Measurements from ENCODE around the gene TSEN15. TPM values are rescaled to one million over a fixed set of nuclear protein-coding genes. Genes with fewer than 3 reads are reported as not detected.
A peak's percentile ranks its signal among the peaks of the same experiment; 100 is the strongest.
"Not testable (repeated sequence)": the region's sequence is repeated elsewhere in the genome, so short reads cannot be mapped to it uniquely, and the experiment has no call there.

Gene TSEN15
- total RNA-seq, 1 experiment from 2014 or later, result 81.1 TPM

- no peak for DNase-seq (ENCODE audit: low read depth)
Observed at GRCh38 chr1:184096005-184096404, 44.5 kb downstream of the TSEN15 start.

- not testable (repeated sequence) for DNase-seq (ENCODE audit: low read depth)
Observed at GRCh38 chr1:184096580-184096979, 45.0 kb downstream of the TSEN15 start.

- no peak for DNase-seq (ENCODE audit: low read depth)
Observed at GRCh38 chr1:184101141-184101540, 49.6 kb downstream of the TSEN15 start.

- DNase-seq (ENCODE audit: low read depth), result no peak
Observed at GRCh38 chr1:184101571-184101970, 50.0 kb downstream of the TSEN15 start.

- DNase-seq (ENCODE audit: low read depth), result peak; percentile 13
Observed at GRCh38 chr1:184110272-184111204, 59.0 kb downstream of the TSEN15 start.

GRCh38 chr1:184112176-184112948 is 60.8 kb downstream of the TSEN15 start:
- no peak for DNase-seq (ENCODE audit: low read depth)

- DNase-seq (ENCODE audit: low read depth), result no peak
Observed at GRCh38 chr1:184113251-184113650, 61.7 kb downstream of the TSEN15 start.

- DNase-seq (ENCODE audit: low read depth), result no peak
Observed at GRCh38 chr1:184114818-184115398, 63.4 kb downstream of the TSEN15 start.

- peak; percentile 29 for DNase-seq (ENCODE audit: low read depth)
Observed at GRCh38 chr1:184116287-184116686, 64.8 kb downstream of the TSEN15 start.

GRCh38 chr1:184118046-184118445 is 66.5 kb downstream of the TSEN15 start:
- DNase-seq (ENCODE audit: low read depth), result peak; percentile 97

Other genes with a start within 250 kb of the TSEN15 start
- gene RGL1, start 246.6 kb upstream of the TSEN15 start, total RNA-seq (2014; rRNA removed; shearing (Covaris generic)), result 3.9 and 4.2 TPM in 2 replicates
- 1.5 and 1.9 TPM in 2 replicates for gene COLGALT2, start 14.0 kb upstream of the TSEN15 start, total RNA-seq (2014; rRNA removed; shearing (Covaris generic))